H4 (cell line): ENCODE data around the gene CGB1. TPM values are rescaled to one million over a fixed set of nuclear protein-coding genes. Genes with fewer than 3 reads are reported as not detected.
"Not testable (repeated sequence)": the region's sequence is repeated elsewhere in the genome, so short reads cannot be mapped to it uniquely, and the experiment has no call there.

Experiments used
- DNase-seq: peaks from one replicate; pipeline ENCODE4 v3.0.0-alpha.2; 2015; ENCODE audit warnings: low spot score
- total RNA-seq: library from RNA; depleted of rRNA; stranded (reverse); fragments of >200 nt; shearing (Covaris generic); gene quantifications from 2 replicates; pipeline ENCODE4 v1.2.3, GENCODE V29; 2014

CGB1 gene
- total RNA-seq, 1 experiment from 2014 or later = 0.77 TPM

DNA sequence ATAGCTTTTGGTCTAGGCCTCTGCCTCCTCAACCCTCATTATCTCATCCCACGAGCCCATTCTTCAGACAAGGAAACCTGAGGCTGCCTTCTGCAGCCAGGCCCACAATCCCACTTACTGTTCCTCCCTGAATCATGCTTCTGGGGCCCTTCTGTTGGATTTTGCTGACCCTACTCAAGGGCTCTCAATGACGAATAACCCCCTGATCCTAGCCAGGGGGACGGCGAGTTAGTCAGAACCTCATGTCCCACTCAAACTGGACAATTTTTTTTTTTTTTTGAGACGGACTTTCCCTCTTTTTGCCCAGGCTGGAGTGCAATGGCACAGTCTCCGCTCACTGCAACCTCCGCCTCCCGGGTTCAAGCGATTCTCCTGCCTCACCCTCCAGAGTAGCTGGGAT is 14.6 kb downstream of the CGB1 start:
- no peak for DNase-seq

- DNase-seq = peak; percentile 76
Observed at GRCh38 chr19:49020931-49021895, 15.5 kb downstream of the CGB1 start.

- DNase-seq = no peak
Observed at GRCh38 chr19:49020342-49020741, 16.4 kb downstream of the CGB1 start.

DNA sequence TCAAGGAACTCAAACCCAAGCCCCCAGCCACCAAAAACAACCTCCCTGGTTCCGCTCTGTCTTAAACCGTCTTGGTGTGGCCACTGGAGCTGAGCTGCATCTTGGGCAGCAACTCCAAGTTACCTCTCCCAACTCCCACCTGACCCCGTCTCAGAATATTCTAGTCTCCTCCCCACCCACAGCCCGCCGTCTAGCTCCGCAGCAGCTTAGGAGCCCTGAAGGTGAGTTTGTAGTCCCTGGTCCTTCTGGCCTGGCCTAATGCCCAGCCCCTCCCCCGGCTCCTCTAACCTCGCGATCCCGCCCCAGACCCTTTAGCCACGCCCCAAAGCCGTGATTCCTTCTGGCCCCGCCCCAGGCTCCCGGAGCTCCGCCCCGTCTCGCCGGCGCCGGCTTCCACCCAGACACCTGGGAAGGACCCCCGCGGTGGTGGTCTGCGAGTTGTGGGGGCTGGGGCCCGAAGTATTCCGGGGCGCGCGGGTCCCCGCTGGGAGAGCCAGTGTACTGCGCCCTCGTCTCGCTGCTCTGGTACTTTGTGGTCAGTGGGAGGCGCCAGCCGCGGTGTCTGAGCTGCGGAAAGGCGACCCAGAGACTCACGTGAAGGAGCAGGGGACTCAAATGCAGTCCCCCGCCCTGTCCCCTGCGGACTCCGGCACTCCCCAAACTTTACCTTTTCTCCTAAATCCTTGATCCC is 17.3 kb downstream of the CGB1 start:
- peak; percentile 16 for DNase-seq

DNA sequence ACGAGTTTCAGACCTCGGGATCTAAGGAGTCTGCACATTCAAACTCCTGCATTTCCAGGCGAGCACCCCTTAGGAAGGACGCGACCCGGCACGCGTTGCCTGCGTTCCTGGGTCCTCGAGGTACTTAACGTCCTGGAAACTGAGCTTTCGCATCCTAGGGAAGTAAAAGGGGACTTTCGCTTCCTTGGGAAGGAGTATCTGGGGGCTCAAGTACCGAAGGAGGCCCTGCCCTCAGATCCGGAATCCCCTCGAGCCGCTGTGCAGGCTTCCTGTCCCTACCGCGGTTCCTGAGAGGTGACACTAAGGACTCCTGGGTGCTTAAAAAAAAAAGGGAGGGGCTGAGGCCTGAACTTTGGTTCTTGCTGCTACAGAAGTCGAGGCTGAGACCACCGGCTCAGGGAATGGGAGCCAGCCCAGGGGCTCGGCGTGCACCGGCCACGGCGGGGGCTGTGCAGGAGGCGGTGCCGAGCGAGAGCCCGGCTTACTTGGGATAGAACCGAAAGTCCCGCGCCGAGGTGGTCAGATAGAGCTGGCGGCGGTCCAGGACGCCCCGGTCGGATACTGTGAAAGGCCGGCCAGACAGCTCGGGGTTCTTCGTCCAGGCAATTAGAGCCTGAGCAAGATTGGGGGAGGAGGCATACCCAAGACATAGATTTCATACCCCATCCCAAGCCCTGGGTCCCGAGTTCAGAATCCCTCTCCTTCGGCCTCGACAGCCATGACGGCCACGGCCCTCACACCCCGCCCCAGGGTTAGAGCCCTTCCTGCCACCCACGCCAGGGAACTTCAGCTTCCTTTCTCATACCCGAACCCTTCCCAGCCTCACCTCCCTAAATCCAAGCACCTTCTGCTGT is 18.1 kb downstream of the CGB1 start:
- not testable (repeated sequence) for DNase-seq

- DNase-seq = peak; percentile 20
Observed at GRCh38 chr19:49017666-49018351, 18.9 kb downstream of the CGB1 start.

DNA sequence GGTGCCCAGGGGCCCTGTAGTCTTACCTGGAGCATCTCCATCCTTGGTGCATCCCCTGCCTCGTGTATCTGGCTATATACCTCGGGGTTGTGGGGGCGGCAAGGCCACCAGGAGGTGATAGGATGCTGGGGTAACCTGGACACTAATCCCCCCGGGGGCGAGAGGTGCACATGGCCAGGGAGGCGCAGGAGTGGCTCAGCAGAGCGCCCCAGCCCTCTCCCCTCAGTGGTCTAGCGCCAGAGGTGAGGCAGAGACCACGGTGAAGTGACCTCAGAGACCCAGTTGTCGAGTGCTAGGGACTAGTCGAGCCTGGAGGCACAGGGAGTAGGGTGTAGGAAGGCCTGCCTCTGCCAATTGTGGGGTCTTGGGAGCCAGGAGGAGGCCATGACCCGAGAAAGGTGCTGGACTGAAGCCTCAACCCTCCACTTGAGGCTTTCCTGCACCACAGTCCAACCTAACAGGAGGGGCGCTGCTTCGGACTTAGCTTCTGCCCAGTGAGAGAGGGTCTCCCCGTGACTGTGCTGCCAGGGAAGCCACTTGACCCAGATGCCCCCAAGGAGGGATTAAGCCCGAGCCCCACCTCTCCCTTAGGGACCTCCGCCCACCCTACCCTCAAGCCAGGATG is 19.5 kb downstream of the CGB1 start, which contains the start of gene LHB:
TSS of gene LHB (minus strand) at position 51 of the 625 bp plus-strand sequence. CDS start at position 41, 10 bp downstream.
- no peak for DNase-seq

DNA sequence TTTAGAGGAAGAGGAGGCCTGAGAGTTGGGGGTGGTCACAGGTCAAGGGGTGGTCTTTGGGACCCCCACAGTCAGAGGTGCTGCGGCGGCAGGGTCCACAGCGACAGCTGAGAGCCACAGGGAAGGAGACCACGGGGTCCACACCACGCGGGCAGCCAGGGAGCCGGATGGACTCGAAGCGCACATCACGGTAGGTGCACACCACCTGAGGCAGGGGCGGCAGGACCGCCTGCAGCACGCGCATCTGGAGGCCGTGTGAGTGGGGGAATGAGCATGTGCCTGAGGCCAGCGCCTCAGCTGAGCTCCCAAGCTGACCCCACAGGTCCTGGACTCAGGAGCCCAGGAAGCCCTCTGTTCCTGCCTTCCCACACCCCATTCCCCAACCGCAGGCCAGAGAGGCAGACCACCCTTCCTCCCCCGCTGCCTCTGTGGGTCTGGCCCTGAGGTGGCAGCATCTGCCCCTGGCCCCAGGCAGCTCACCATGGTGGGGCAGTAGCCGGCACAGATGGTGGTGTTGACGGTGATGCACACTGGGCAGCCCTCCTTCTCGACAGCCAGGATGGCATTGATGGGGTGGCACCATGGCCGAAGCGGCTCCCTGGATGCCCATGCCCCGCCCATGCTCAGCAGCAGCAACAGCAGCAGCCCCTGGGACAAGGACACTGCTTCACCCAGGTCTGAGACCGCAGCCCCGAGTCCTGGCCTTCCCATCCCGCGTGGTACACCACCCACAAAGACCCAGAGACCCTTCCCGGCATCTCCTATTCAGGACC is 20.4 kb downstream of the CGB1 start:
- DNase-seq = peak; percentile 10

GRCh38 chr19:49014870-49015255 is 21.8 kb downstream of the CGB1 start:
- no peak for DNase-seq

- peak; percentile 28 for DNase-seq
Observed at GRCh38 chr19:49014123-49014869, 22.4 kb downstream of the CGB1 start.

GRCh38 chr19:49011194-49011593 is 25.5 kb downstream of the CGB1 start:
- no peak for DNase-seq

GRCh38 chr19:49010453-49010852 is 26.2 kb downstream of the CGB1 start:
- no peak for DNase-seq

DNA sequence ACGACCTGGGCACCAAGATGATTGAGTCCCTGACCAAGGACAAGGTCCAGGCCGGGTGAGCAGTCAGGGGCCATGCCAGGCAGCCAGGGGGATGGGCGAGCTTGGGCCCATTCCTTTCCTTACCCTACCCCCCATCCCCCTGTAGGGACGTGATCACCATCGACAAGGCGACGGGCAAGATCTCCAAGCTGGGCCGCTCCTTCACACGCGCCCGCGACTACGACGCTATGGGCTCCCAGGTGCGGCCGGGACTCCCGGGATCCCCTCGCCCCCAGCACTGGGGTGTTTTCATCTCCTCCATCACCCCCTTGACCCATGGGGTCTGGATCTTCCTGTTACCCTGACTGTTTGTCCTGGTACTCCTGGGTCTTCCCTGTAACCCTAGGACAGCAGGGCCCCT is 26.9 kb downstream of the CGB1 start:
- no peak for DNase-seq

GRCh38 chr19:49006905-49007304 is 29.8 kb downstream of the CGB1 start:
- no peak for DNase-seq

DNA sequence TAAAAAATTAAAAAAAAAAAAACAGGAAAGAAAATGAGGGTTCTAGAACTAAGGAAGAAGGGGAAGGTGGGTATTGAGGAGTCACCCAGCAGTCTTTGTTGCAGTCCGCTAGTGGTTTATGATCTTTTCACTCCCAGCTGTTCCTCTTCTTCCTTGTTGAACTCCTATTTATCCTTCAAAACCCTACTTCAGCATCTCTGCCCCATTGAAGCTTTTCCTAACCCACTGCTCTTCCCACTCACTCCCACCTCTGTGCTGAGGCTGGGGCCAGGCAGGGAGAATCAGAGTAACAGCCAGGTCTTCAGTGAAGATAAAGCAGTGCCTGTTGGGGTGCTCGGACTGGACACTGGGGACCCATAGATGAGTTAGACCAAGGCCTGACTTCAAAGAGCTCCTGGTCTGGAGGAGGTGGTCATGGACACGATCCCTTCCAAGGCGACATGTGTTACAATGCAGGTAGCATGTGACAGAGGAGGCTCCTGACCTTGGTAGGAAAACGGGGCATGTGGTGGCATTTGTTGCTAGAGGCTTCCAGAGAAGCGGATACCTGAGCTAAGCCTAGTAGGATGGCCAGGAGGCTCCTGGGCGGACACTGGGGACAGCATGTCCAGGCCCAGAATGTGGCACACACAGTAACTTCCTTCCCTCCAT is 31.6 kb downstream of the CGB1 start:
- no peak for DNase-seq

GRCh38 chr19:49004133-49004532 is 32.6 kb downstream of the CGB1 start:
- no peak for DNase-seq

- DNase-seq = peak; percentile 61
Observed at GRCh38 chr19:48999481-49000325, 37.0 kb downstream of the CGB1 start.

GRCh38 chr19:48997972-48998371 is 38.7 kb downstream of the CGB1 start:
- no peak for DNase-seq
